GM19240 (cell line): ENCODE data around the gene WFDC5.
"Not testable (repeated sequence)": the region's sequence is repeated elsewhere in the genome, so short reads cannot be mapped to it uniquely, and the experiment has no call there.

Experiments
- DNase-seq: peaks from one replicate; pipeline ENCODE4 v3.0.0; 2011; ENCODE audit warnings: low spot score; ENCODE audit not compliant: insufficient read length

The WFDC5 gene

DNA sequence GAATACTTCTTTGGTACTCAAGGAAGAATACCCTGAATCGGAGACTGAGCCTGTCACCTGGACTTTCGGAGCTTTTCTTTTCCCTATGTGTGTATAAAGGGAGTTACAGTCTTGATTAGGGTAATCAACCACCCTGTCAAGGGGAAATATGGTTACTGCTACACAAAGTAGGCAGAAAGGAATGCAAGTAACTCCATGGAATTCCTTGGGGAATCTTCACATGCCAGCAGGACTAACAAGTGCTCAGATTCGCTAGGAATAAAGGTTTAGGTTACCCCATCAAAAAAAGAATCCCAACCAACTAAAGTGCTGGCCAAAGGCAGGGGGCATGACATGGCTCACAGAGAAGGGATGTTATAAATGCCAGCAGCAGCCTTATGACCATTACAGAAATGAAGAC lies 24.5 kb downstream of the WFDC5 start:
- no peak for DNase-seq

DNA sequence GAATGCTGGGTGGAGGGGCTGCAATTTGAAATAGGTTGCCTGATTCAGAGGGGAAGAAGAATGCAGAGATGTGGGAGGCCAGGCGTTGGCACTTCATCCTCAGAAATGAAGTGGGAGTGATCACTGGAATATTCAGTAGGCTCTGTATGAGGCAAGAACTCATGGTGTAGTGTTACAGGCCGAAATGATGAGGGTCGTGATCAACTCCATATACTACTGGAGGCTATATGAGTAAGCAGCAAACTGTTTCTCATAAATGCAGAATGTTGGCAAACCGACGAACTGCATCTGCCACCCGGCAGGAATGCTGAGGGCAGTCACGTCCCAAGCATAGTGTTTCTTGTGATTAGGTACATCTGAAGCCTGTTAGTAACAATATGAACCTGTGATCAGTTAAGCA lies 26.7 kb downstream of the WFDC5 start:
- DNase-seq: no peak

DNA sequence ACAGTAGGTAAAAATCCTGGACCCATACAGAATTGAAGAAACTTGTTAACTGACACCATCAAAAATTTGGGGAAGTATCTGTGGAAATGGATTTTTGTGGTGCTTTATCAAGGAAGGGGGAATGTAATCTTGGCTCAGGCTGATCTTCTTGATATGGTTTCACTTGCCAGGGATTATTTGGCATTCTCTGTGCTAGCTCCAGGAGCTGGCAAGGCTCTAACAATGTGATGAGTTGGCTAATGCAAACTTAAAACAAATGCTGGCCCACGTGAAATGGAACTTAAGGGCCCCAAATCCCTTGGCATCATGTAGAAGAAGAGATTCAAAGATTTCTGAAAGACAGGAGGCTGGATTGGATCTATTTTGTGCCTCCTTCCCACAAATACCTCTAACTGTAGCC lies 27.2 kb downstream of the WFDC5 start:
- no peak for DNase-seq

DNA sequence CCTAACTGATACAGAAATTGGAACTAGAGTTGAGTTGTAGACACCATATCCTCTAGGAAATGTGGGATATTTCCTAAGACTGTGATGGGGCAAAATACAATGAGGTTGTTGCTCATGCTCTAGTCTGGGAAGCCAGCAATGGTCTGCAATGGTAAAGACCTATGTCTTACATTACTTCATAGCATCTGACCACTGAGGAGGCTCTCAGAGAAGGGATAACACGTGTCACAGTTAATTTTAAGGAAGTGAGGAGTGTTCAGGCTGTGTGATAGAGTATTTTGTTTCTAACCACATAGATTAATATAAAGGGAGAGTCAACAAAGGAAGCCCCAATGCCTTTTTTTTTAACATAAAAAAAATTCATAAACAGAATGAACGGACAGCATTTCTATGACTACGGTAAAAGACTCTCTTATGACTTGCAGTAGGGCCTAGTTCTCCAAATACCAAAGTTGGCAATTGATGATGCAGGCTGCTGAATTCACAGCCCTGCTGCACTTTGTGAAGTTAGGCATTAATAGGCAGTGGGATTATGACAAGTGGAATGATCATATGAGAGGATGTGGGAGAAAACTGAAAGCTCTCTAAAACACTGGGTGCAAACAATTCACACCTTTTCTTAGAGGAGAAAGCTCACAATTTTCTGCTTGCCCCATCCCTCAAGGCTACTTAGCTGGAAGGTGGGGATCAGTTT lies 27.7 kb downstream of the WFDC5 start:
- DNase-seq: no peak

DNA sequence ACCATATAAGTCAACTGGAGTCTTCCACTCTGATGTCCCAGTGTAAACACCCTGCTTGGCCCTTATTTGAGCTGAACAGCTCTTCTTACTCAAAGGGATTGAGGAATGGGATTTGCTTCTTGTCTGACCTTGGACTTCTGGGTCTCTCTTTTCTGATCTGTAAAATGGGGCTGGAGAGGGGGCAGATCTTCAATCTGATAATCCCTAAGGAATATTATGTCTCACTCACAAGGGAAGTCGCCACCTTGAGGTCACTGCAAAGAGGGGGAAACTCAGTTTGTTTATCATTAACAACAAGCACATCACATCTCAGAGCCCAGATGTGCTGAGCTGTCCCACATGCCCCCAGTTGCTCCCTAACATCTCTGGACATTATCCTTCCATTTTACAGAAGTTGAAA lies 29.1 kb downstream of the WFDC5 start:
- no peak for DNase-seq

DNA sequence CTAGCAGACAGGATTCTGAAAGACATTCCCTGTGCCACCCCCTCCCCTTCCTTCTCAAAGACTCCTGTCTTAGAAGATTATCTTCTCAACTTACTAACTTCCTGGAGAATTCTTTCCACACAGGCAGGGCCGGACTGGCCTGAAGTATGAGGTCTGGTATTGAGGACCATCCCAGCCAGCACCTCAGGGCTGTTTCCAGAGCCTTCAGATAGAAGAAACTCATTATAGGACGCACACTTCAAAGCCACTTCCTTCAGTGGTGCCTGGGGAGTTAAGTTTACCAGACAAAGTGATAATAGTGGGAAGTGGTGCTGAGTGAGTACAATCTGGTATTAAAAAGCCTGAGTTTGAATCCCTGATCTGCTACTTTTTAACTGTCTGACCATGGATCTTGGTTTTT lies 29.7 kb downstream of the WFDC5 start:
- no peak for DNase-seq

DNA sequence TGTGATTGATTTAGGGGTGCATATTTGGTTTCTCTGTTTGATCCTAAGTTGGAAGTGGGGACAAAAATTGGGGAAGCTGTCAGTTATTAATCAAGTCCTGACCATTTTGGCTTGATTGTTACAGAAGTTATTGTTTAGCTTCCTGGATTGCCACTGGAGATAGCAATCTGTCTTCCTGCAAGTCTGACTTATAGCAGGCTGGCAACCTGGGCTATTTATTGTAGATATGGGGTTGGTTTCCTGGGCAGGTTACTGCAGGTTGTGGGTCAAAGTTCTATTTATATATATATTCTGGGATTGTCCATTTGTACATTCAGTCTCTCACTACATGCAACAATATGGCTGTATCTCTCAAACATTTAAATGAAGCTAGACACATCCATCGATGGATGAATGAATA lies 31.8 kb downstream of the WFDC5 start:
- no peak for DNase-seq

DNA sequence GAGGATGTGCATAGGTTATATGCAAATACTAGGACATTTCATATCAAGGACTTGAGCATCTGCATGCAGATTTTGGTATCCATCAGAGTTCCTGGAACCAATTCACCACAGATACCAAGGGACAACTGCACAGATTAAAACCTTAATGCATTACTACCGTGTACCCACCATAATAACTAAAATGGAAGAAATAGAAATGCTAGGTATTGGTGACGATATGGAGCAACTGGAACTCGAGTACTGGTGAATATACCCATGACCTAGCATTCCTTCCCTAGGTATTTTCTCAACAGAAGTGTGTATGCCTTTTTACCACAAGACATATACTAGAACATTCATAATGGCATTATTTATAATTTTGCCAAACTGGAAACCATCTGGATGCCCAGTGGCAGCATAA lies 32.5 kb downstream of the WFDC5 start:
- DNase-seq: no peak

DNA sequence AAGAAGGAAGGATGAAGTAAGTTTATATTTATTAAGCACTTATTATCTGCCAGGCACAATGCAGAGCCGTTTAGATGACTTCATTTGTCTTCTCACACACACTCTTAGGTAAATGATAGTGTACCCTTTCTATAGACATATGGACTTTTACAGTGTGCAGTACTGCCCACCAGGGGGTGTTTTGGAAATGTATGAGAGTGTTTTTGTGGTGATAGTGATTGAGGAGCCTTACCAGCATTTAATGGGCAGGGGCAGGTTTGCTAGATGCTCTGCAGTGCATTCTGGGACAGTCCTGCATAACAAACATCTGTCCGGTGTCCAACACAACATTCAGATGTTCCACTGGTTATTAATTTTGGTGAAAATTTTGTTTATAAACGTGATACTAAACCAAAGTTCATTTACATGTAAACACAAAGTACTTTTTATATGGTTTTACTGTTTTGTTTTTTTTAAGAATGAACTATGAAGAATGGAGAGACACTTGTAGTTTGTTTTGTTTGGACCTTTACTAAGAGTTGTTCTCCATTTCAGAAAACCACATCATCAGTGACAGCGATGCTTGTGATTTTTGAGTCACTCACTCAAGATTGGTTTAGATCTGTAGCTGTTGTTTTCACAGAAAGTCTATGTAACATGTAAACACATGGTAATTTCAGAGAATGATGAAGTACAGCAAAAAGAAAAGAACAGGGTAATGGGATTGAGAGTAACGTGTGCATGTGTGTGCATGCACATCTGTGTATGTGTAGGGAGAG lies 33.9 kb downstream of the WFDC5 start:
- DNase-seq: no peak

DNA sequence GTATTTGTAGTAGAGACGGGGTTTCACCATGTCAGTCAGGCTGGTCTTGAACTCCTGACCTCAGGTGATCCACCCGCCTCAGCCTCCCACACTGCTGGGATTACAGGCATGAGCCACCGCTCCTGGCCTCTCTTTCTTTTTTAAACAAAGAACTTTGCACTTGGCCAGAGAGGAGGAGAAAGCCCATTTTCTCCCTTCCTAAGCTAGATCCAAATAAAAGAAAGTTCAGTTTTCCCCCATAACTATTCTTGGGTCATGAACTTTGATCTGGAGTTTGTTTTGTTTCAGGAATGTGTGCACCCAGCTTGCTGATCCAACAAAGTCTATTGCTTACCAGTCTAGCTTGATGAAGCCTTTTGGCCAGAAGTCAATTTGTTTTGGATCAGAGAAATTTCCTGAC lies 37.4 kb downstream of the WFDC5 start:
- no peak for DNase-seq

DNA sequence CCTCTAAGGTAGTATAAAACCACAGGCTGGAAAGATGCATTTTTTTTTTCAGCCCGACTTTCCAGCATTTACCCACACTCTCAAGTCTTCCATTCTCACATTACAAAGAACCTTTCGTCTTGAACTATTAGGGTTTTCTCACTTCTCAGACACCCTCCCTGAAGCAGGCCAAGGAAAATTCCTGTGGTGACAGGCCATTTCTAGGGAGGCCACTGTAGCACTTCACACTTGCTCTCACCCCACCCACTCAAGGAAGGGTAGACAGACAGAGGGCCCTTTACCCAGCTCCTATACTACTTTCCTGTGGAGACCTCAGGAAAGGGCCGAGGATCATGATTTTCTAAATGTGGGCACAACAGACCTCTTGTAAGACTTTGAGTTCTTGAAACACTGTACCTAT lies 41.8 kb downstream of the WFDC5 start:
- no peak for DNase-seq

DNA sequence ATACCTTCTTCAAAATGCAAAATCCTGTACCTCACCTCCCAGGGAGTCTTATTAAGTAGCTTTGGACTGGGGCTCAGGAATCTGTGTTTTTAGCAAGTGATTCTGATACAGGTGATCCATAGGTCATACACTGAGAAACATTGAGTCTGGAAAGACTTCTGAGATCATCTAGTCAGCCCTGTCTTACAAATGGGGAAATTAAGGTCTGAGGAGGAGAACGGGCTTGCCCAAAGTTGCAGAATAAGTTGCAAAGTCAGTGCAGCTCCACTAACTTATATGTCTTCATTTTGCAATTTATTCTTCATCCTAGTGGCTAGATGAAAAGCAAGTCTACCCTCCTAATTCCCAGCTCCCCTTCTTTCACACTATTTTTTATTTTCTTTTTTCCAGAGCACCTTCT lies 42.9 kb downstream of the WFDC5 start:
- DNase-seq: no peak

DNA sequence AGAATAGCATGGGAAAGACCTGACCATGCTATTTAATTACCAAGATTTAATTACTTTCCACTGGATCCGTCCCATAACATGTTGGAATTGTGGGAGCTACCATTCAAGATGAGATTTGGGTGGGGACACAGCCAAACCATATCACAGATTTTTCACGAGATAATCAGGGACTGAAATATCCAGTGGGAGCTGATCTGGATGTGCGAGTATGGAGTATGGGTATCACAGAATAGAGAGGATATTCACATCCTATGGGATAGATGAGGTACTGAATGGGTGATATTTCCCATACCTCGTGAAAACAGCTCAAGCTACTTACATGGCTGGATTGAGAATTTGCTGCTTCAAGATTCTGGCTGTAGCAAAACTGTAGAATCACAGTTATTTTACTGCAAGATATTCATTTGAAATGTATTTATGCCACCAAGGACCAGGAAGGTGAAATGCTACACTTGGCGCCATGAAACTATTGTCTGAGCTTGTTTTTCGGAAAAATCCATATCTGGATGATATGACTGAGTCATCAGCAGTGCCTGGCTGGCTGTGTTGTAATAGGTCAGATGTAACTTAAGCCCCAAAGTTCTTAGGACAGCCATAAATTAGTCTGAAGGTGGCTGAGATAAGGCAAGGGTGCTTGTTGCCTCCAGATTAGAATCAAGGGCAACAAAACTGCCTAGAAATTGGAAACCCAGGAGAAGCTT lies 43.9 kb downstream of the WFDC5 start:
- DNase-seq: no peak

DNA sequence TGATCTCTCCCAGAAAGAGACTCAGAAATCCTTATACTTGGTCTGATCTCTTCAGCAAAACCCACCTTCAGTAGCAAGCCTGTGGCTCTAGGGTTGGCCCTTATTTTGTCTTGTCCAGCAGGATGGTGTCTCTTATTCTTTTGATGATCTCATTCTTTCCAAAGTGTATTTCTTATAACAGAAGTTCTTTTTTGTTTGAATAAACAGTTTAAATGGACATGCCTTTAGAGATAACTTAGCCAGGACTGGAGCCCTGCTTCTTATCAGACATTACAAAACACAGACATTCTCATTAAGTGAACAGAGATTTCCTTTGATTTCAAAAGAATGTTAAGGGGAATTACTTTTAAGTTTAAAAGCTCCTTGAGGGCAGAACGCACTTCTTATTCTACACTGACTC lies 45.7 kb downstream of the WFDC5 start:
- no peak for DNase-seq

DNA sequence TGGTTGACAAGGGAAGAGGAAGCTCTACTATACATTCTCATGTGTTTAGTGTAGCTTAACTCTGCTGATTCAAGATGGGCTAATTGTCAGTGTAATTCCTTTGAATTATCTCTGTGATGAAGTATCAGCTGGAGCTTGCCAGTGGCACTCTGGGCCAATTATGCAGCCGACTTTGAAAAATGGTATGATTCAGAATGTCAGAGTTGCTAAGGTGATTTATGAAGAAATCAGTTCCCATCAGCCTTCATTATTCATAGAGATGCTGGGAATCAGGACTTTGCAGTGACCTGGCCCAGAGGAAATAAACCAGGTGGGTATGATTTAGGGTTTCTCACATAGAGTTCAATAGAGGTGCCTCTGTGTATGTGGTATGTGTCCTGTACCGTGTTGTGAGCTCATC lies 47.4 kb downstream of the WFDC5 start:
- DNase-seq: no peak

DNA sequence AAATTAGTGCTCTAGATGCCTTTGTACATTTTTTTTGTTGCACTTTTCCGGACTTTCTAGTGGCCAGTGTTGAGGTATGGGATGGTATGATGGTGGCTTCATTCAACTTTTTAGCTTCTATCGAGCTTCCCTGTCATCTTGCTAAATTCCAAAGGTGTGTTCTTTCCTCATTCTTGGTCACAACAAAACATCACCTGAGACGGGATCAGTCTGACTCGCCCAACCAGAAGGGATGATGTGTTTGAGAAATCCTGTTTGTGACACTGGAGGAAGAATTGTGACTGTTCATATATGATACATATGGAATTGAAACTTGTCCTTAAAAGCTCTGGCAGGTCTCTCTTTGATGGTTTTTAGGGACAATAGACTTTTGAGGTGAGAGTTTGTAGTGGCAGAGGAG lies 47.9 kb downstream of the WFDC5 start:
- DNase-seq: no peak

DNA sequence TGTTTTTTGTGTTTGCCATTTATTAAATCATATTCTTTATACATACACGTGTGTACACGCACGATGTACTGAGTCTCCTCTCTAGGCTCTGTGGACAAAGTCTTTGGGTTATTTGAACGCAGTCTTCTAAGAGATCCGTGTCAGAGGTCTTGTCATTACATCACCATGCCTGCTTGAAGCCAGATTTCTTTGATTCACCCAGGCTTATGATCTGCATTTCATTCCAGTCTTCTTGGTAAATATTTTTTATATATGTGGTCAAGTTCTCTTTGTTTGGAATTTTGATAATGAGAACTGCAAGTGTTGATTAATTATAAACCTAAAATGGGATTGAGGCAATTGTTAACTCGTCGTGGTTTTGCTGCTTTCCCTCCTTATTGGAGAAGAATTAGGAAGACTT lies 48.6 kb downstream of the WFDC5 start:
- DNase-seq: no peak

DNA sequence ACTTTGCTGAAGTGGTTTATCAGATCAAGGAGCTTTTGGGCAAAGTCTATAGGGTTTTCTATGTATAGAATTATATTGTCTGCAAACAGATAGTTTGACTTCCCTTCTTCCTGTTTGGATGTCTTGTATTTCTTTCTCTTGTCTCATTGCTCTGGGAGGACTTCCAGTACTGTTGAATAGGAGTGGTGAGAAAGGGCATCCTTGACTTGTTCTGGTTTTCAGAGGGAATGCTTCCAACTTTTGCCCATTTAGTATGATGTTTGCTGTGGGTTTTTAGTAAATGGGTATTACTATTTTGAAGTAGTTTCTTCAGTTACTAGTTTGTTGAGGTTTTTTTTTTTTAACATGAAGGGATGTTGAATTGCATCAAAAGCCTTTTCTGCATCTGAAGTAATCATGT lies 50.2 kb downstream of the WFDC5 start:
- DNase-seq: no peak

DNA sequence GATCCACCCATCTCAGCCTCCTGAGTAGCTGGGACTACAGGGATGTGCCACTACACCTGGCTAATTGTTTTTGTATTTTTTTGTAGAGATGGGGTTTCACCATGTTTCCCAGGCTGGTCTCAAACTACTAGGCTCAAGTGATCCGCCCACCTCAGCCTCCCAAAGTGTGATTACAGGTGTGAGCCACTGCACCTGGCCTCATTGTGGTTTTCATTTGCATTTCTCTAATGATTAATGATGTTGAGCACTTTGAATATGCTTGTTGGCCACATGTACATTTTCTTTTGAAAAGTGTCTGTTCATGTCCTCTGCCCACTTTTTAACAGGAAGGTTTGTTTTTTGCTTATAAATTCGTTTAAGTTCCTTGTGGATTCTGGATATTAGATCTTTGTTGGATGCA lies 51.9 kb downstream of the WFDC5 start:
- not testable (repeated sequence) for DNase-seq

DNA sequence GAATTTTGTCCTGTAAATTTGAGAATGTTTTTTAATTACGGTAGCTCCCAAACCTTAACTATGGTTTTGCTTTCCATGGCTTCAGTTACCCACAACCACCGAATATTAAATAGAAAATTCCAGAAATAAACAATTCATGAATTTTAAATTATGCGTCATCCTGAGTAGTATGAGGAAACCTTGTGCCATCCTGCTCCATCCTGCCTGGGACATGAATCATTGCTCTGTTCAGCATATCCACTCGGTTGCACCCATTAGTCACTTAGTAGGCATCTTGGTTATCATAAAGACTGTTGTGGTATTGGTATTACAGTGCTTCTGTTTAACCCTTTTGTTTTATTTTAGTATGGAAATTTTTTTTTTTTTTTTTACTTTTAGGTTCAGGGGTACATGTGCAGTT lies 53.7 kb downstream of the WFDC5 start:
- no peak for DNase-seq

DNA sequence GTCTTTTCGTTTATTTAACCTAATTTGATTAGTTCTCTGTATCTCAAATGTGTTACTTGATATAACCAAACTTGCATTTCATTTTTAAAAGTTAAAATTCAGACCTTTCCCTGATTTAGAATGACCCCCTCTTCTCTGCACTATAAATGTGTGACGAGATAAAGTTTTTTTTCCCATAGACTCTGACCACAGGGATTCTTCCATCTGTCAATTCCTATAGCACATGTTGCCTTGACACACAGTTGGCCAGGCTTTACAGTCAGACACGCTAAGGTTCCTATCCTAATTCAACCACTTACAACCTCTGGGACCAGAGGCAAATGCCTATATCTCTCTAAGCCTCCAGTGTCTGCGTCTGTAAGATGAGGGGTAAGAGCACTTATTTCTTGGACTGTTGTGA lies 54.7 kb downstream of the WFDC5 start:
- DNase-seq: no peak
